Keratinocyte (primary cell): ENCODE measurements around the gene TMEM100. TPM values are rescaled to one million over a fixed set of nuclear protein-coding genes. Genes with fewer than 3 reads are reported as not detected.

Experiments
- DNase-seq: peaks from one replicate; pipeline ENCODE4 v3.0.0-alpha.2; 2011; ENCODE audit warnings: low read depth, missing footprints, low spot score
- FAIRE-seq: peaks from 2 replicates; lab custom pipeline; 2011; peaks lifted over from hg19 to GRCh38; lab: Jason Lieb, UNC
- H2AFZ ChIP-seq: 2 replicates; pipeline ENCODE4 v1.6.0; 2012; ENCODE audit warnings: low read length, control low read depth, inconsistent platforms; ENCODE audit not compliant: control insufficient read depth
- H3K27ac ChIP-seq: 2 replicates; pipeline ENCODE4 v1.5.1; 2011; ENCODE audit warnings: low read length; ENCODE audit not compliant: control insufficient read depth, insufficient read depth
- H3K27me3 ChIP-seq: 3 replicates; pipeline ENCODE4 v1.6.0; 2011; ENCODE audit warnings: low read length; ENCODE audit not compliant: control insufficient read depth, insufficient read depth; ENCODE audit errors: extremely low read depth
- H3K36me3 ChIP-seq, 2 experiments: 2 replicates in 1 of 2; 3 replicates in 1 of 2; pipeline ENCODE4 v1.5.1; 2011; ENCODE audit warnings: low read length in 2 of 2, mild to moderate bottlenecking in 1 of 2; ENCODE audit not compliant: control insufficient read depth in 2 of 2, insufficient read depth in 2 of 2; ENCODE audit errors: extremely low read depth in 1 of 2
- H3K4me1 ChIP-seq: 3 replicates; pipeline ENCODE4 v1.5.1; 2011; ENCODE audit warnings: low read length; ENCODE audit not compliant: control insufficient read depth, insufficient read depth; ENCODE audit errors: extremely low read depth
- H3K4me2 ChIP-seq: 3 replicates; pipeline ENCODE4 v1.6.0; 2011; ENCODE audit warnings: low read depth, low read length; ENCODE audit not compliant: control insufficient read depth, insufficient read depth; ENCODE audit errors: extremely low read depth
- H3K4me3 ChIP-seq, 3 experiments: fragments of 200-600 bp in 1 of 3; sonication (generic) in 1 of 3; 2 replicates in 2 of 3; 3 replicates in 1 of 3; pipeline ENCODE4 v1.5.1; 2011 to 2016; ENCODE audit warnings: low read length in 3 of 3, mild to moderate bottlenecking in 3 of 3, control low read depth in 2 of 3, inconsistent platforms in 1 of 3, low read depth in 1 of 3, mixed read lengths in 1 of 3, mixed run types in 1 of 3, moderate library complexity in 1 of 3; ENCODE audit not compliant: control insufficient read depth in 2 of 3, insufficient read depth in 2 of 3; ENCODE audit errors: extremely low read depth in 1 of 3
- H3K79me2 ChIP-seq: 2 replicates; pipeline ENCODE4 v1.6.0; 2012; ENCODE audit warnings: low read length; ENCODE audit not compliant: control insufficient read depth, insufficient read depth
- H3K9ac ChIP-seq: 3 replicates; pipeline ENCODE4 v1.6.0; 2011; ENCODE audit warnings: low read length; ENCODE audit not compliant: control insufficient read depth, insufficient read depth; ENCODE audit errors: extremely low read depth
- H3K9me1 ChIP-seq: 3 replicates; pipeline ENCODE4 v1.6.0; 2011; ENCODE audit warnings: low read length; ENCODE audit not compliant: control insufficient read depth, insufficient read depth; ENCODE audit errors: extremely low read depth
- H3K9me3 ChIP-seq: 2 replicates; pipeline ENCODE4 v1.5.1; 2012; ENCODE audit warnings: low read depth, low read length; ENCODE audit not compliant: control insufficient read depth
- H4K20me1 ChIP-seq: 3 replicates; pipeline ENCODE4 v1.6.0; 2011; ENCODE audit warnings: low read length; ENCODE audit not compliant: control insufficient read depth, insufficient read depth; ENCODE audit errors: extremely low read depth
- EZH2 ChIP-seq: IDR thresholded peaks from one replicate; pipeline ENCODE4 v1.6.1; 2012; ENCODE audit warnings: inconsistent platforms, mild to moderate bottlenecking, low read length, moderate library complexity
- dilution Hi-C: fragments of 300-500 bp; cut with MboI; formaldehyde crosslinking; loops from one replicate; pipeline ENCODE4 v1.7.0; 2020; ENCODE audit warnings: low sequenced_read_pairs; ENCODE audit not compliant: extremely low pct_ligation_motif_present
- polyA plus RNA-seq, 5 experiments: library from polyadenylated mRNA; depleted of rRNA in 3 of 5; stranded (reverse) in 3 of 5; stranded (forward) in 1 of 5; unstranded in 1 of 5; fragments of >200 nt; gene quantifications; 1 replicate in 1 of 5; 2 replicates in 3 of 5; 3 replicates in 1 of 5; pipeline versions ENCODE4 v1.2.1 to v1.2.3, GENCODE V29; 2011 to 2012; ENCODE audit warnings: missing spikeins in 2 of 5, low read depth in 1 of 5, low replicate concordance in 1 of 5
- TF ChIP-seq, protein P1 (sequence below), 3 experiments: IDR thresholded peaks in 1 of 3; conservative IDR thresholded peaks in 1 of 3; optimal IDR thresholded peaks in 1 of 3; 2 replicates in 2 of 3; 3 replicates in 1 of 3; pipeline versions ENCODE3 to v1.5.1; 2011; ENCODE audit warnings: low read length in 3 of 3, mild to moderate bottlenecking in 3 of 3, moderate library complexity in 2 of 3, control low read depth in 1 of 3, inconsistent platforms in 1 of 3; ENCODE audit not compliant: insufficient read depth in 2 of 3; ENCODE audit errors: extremely low read depth in 1 of 3

Gene TMEM100
- polyA plus RNA-seq, 1 donor (not counting 4 experiments of a cell fraction or from before 2014, with no cell fraction given): 0.18 TPM

DNA sequence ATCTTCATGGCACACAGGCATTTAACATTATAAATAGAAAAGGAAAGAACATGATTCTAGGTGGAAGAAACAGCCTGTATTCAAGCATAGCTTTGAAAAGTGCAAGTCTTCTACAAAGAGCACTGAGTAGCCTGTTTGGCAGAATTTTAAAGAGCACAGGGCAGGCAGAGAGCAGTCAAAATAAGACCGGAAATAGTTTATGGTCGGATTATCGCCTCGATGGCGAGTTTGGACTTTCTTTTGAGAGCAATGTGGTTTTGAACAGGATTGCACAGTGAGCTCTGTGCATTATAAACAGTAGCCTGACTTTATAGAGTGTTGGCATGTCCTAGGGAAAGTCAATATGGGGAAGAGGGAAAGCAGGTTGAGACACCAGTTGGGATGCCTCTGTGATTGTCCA is 6.2 kb upstream of the TMEM100 start:
- Histone ChIP-seq H4K20me1 (no peaks in the 10 kb centered on the region), H2AFZ (no peak overlapping the region), H3K27ac (no peak overlapping the region), H3K36me3 (no peaks in the 10 kb centered on the region), H3K4me3 (no peak overlapping the region), H3K9me3 (no peaks in the 10 kb centered on the region), H3K9ac (no peak overlapping the region), H3K27me3 (no peaks in the 10 kb centered on the region), H3K4me2 (no peak overlapping the region), H3K4me1 (peaks cover 35% of the 10 kb centered on the region), H3K79me2 (no peaks in the 10 kb centered on the region), H3K9me1 (no peaks in the 10 kb centered on the region)
- no peak for FAIRE-seq
- dilution Hi-C loops: no loop called here
- no peak for DNase-seq
- no peak for TF ChIP-seq EZH2
- TF ChIP-seq, protein P1, sequence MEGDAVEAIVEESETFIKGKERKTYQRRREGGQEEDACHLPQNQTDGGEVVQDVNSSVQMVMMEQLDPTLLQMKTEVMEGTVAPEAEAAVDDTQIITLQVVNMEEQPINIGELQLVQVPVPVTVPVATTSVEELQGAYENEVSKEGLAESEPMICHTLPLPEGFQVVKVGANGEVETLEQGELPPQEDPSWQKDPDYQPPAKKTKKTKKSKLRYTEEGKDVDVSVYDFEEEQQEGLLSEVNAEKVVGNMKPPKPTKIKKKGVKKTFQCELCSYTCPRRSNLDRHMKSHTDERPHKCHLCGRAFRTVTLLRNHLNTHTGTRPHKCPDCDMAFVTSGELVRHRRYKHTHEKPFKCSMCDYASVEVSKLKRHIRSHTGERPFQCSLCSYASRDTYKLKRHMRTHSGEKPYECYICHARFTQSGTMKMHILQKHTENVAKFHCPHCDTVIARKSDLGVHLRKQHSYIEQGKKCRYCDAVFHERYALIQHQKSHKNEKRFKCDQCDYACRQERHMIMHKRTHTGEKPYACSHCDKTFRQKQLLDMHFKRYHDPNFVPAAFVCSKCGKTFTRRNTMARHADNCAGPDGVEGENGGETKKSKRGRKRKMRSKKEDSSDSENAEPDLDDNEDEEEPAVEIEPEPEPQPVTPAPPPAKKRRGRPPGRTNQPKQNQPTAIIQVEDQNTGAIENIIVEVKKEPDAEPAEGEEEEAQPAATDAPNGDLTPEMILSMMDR (optimal IDR thresholded peaks at IDR 0.05 in 1 of 3, IDR thresholded peaks at IDR 0.05 in 1 of 3, conservative IDR thresholded peaks at IDR 0.05 in 1 of 3; ENCODE audit: extremely low read depth in 1 of 3, insufficient read depth in 2 of 3, low read length in 3 of 3): no peak

DNA sequence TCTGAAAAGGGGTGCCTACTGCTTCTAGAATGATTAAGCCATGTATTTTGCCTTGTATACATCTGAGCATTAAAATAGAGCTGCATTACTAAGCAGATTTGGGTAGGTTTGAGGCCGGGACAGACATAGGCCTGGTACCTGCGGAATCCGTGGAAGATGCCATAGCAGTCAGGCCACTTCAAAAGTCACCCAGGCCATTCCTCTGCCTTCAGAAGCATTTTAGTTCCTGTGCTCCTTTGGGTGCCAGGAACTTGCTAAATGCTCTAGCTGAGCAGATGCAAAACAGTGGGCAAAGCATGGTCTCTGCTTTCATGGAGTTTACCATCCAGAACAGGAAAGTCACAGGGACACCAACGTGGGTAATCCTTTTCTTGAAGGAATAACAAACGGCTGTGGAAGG is 5.7 kb upstream of the TMEM100 start:
- no peak overlapping the region for H3K9ac ChIP-seq
- H3K4me2 ChIP-seq: no peak overlapping the region
- H3K79me2 ChIP-seq: no peaks in the 10 kb centered on the region
- H3K27me3 ChIP-seq: no peaks in the 10 kb centered on the region
- dilution Hi-C loops: no loop called here
- no peaks in the 10 kb centered on the region for H3K36me3 ChIP-seq
- H2AFZ ChIP-seq: no peak overlapping the region
- H3K4me3 ChIP-seq: no peak overlapping the region
- peaks cover 35% of the 10 kb centered on the region for H3K4me1 ChIP-seq
- no peak for DNase-seq
- no peaks in the 10 kb centered on the region for H4K20me1 ChIP-seq
- TF ChIP-seq, protein P1 (optimal IDR thresholded peaks at IDR 0.05 in 1 of 3, IDR thresholded peaks at IDR 0.05 in 1 of 3, conservative IDR thresholded peaks at IDR 0.05 in 1 of 3; ENCODE audit: extremely low read depth in 1 of 3, insufficient read depth in 2 of 3, low read length in 3 of 3): no peak
- no peak for TF ChIP-seq EZH2
- no peak for FAIRE-seq
- no peak overlapping the region for H3K27ac ChIP-seq
- no peaks in the 10 kb centered on the region for H3K9me3 ChIP-seq
- H3K9me1 ChIP-seq: no peaks in the 10 kb centered on the region
